SK-N-SH (cell line): ENCODE results near the gene CORT. TPM values are rescaled to one million over a fixed set of nuclear protein-coding genes. Genes with fewer than 3 reads are reported as not detected.

ENCODE experiments used
- CTCF ChIA-PET: fragments of 300-600, 350-600 bp; formaldehyde crosslinking; extraction: SDS; loops from one replicate; lab custom pipeline; 2021; lab: Yijun Ruan, JAX
- POLR2A ChIA-PET: fragments of 350-600 bp; sonication (Branson Sonifier 250); formaldehyde crosslinking; extraction: SDS; loops from one replicate; lab custom pipeline; 2020; ENCODE audit warnings: antibody characterized with exemption, inconsistent platforms; lab: Yijun Ruan, JAX
- DNase-seq: peaks from one replicate; pipeline ENCODE4 v3.0.0; 2012
- H2AFZ ChIP-seq: fragments of 200-600 bp; sonication (generic); 2 replicates; pipeline ENCODE4 v1.8.1; 2016; ENCODE audit warnings: antibody characterized with exemption, mild to moderate bottlenecking, low read depth
- H3F3A ChIP-seq: fragments of 200-600 bp; sonication (generic); replicated peaks from 2 replicates; pipeline ENCODE3; 2016; ENCODE audit warnings: antibody characterized with exemption, mild to moderate bottlenecking; ENCODE audit not compliant: insufficient read depth
- H3K27ac ChIP-seq, 2 experiments: fragments of 200-500 bp in 1 of 2; fragments of 200-600 bp in 1 of 2; sonication (Bioruptor generic) in 1 of 2; sonication (generic), shearing (Covaris generic) in 1 of 2; 2 replicates each; pipeline versions ENCODE4 v1.5.1 to v1.6.1; 2014 to 2016; ENCODE audit warnings: low read depth in 2 of 2, inconsistent platforms in 1 of 2, low read length in 1 of 2, mild to moderate bottlenecking in 1 of 2, mixed read lengths in 1 of 2
- H3K27me3 ChIP-seq: fragments of 200-600 bp; sonication (generic), shearing (Covaris generic); 2 replicates; pipeline ENCODE4 v1.6.1; 2016; ENCODE audit warnings: mixed run types; ENCODE audit not compliant: insufficient read depth
- H3K36me3 ChIP-seq, 2 experiments: fragments of 200-500 bp in 1 of 2; fragments of 200-600 bp in 1 of 2; sonication (Bioruptor generic) in 1 of 2; sonication (generic) in 1 of 2; replicated peaks in 1 of 2; 2 replicates each; pipeline versions ENCODE3 to v1.5.1; 2014 to 2016; ENCODE audit warnings: low read length in 1 of 2, mild to moderate bottlenecking in 1 of 2; ENCODE audit not compliant: insufficient read depth in 2 of 2, control insufficient read depth in 1 of 2
- H3K4me1 ChIP-seq, 2 experiments: fragments of 200-500 bp in 1 of 2; fragments of 200-600 bp in 1 of 2; sonication (Bioruptor generic) in 1 of 2; sonication (generic), shearing (Covaris generic) in 1 of 2; 2 replicates each; pipeline versions ENCODE4 v1.5.1 to v1.6.1; 2014 to 2016; ENCODE audit warnings: low read depth in 1 of 2, low read length in 1 of 2, mixed run types in 1 of 2; ENCODE audit not compliant: insufficient read depth in 2 of 2, control insufficient read depth in 1 of 2
- H3K4me2 ChIP-seq: fragments of 200-600 bp; sonication (generic), shearing (Covaris generic); 2 replicates; pipeline ENCODE4 v1.6.1; 2017; ENCODE audit warnings: mixed run types
- H3K4me3 ChIP-seq, 2 experiments: fragments of 200-500 bp in 1 of 2; fragments of 200-600 bp in 1 of 2; sonication (Bioruptor generic) in 1 of 2; sonication (generic), shearing (Covaris generic) in 1 of 2; 2 replicates each; pipeline versions ENCODE4 v1.5.1 to v1.8.1; 2014 to 2016; ENCODE audit warnings: low read depth in 2 of 2, inconsistent platforms in 1 of 2, low read length in 1 of 2, mild to moderate bottlenecking in 1 of 2, mixed read lengths in 1 of 2, moderate library complexity in 1 of 2
- H3K79me2 ChIP-seq: fragments of 200-600 bp; sonication (generic); 2 replicates; pipeline ENCODE4 v1.8.1; 2017; ENCODE audit warnings: mild to moderate bottlenecking; ENCODE audit not compliant: insufficient read depth
- H3K9ac ChIP-seq: fragments of 200-600 bp; sonication (generic); 2 replicates; pipeline ENCODE4 v1.6.1; 2017; ENCODE audit warnings: mixed run types
- H3K9me2 ChIP-seq: fragments of 200-600 bp; sonication (generic); 2 replicates; pipeline ENCODE4 v1.6.1; 2017; ENCODE audit warnings: mixed run types
- H3K9me3 ChIP-seq: fragments of 200-600 bp; sonication (generic); 2 replicates; pipeline ENCODE4 v1.6.1; 2017; ENCODE audit warnings: mixed run types, mild to moderate bottlenecking, moderate library complexity
- H4K20me1 ChIP-seq: fragments of 200-600 bp; sonication (generic); 2 replicates; pipeline ENCODE4 v1.6.1; 2017; ENCODE audit warnings: mild to moderate bottlenecking, mixed run types; ENCODE audit not compliant: insufficient read depth
- ELF1 ChIP-seq: IDR thresholded peaks from 2 replicates; pipeline ENCODE4 v1.4.0; 2012
- EZH2phosphoT487 ChIP-seq: fragments of 200-600 bp; sonication (generic); IDR thresholded peaks from 2 replicates; pipeline ENCODE4 v1.6.1; 2017; ENCODE audit warnings: low read depth, mixed run types, mild to moderate bottlenecking, antibody characterized with exemption, moderate library complexity, borderline replicate concordance
- FOXJ3 ChIP-seq: sonication (generic); formaldehyde crosslinking; IDR thresholded peaks from 2 replicates; pipeline ENCODE4 v1.5.1; 2020; ENCODE audit warnings: mild to moderate bottlenecking, missing genetic modification reagents
- FOXM1 ChIP-seq: IDR thresholded peaks from 2 replicates; pipeline ENCODE4 v1.4.0; 2012; ENCODE audit warnings: low read depth, mild to moderate bottlenecking
- GABPA ChIP-seq: IDR thresholded peaks from 2 replicates; pipeline ENCODE4 v1.4.0; 2012; ENCODE audit warnings: low read depth, mild to moderate bottlenecking
- MXI1 ChIP-seq: IDR thresholded peaks from 2 replicates; pipeline ENCODE4 v1.6.1; 2012; ENCODE audit warnings: mild to moderate bottlenecking, low read depth, low read length, improper control_type of control experiment
- NRF1 ChIP-seq: IDR thresholded peaks from 2 replicates; pipeline ENCODE4 v1.6.1; 2012; ENCODE audit warnings: low read depth, mild to moderate bottlenecking, low read length
- PBX3 ChIP-seq: IDR thresholded peaks from 2 replicates; pipeline ENCODE4; 2012
- POLR2AphosphoS5 ChIP-seq: IDR thresholded peaks from 2 replicates; pipeline ENCODE4 v1.6.1; 2012; ENCODE audit warnings: low read depth, low read length
- RAD21 ChIP-seq: IDR thresholded peaks from 2 replicates; pipeline ENCODE4 v1.6.1; 2012; ENCODE audit warnings: mild to moderate bottlenecking, low read length
- SMC3 ChIP-seq: IDR thresholded peaks from 2 replicates; pipeline ENCODE4 v1.6.1; 2012; ENCODE audit warnings: low read depth, low read length, improper control_type of control experiment
- TAF1 ChIP-seq: IDR thresholded peaks from 2 replicates; pipeline ENCODE4 v1.6.1; 2012; ENCODE audit warnings: low read depth, mild to moderate bottlenecking, low read length, moderate library complexity, borderline replicate concordance
- TEAD4 ChIP-seq: IDR thresholded peaks from 2 replicates; pipeline ENCODE4 v1.4.0; 2012; ENCODE audit warnings: mild to moderate bottlenecking, borderline replicate concordance; ENCODE audit not compliant: insufficient read depth
- USF1 ChIP-seq: IDR thresholded peaks from 2 replicates; pipeline ENCODE4 v1.4.0; 2012; ENCODE audit warnings: low read depth, borderline replicate concordance
- ZBTB33 ChIP-seq: IDR thresholded peaks from 2 replicates; pipeline ENCODE4 v1.4.0; 2012; ENCODE audit warnings: low read depth, borderline replicate concordance
- WGBS: methylation state at CpG from one replicate; pipeline ENCODE4 v1.1.6; 2017; ENCODE audit warnings: low lambda C conversion rate; 5-methylcytosine and 5-hydroxymethylcytosine counted together
- polyA plus RNA-seq, 3 experiments: library from polyadenylated mRNA; depleted of rRNA; stranded (reverse); fragments of >200 nt; gene quantifications; 2 replicates each; pipeline ENCODE4 v1.2.3, GENCODE V29; 2012

Gene CORT
- polyA plus RNA-seq, 1 of the 3 experiments (the other 2 are of a cell fraction): 0.26 TPM

GRCh38 chr1:10444795-10445397, 4.9 kb upstream of the CORT start:
- H3K36me3 ChIP-seq: peaks cover 0 to 10% of the 10 kb centered on the region in 2 experiments
- H3K9me2 ChIP-seq: no peaks in the 10 kb centered on the region
- CTCF ChIA-PET: interaction anchor here (0.6 to 2.0 kb wide), 3 partner anchors 14 to 50 kb away, joined by 3 to 8 read pairs (median 3); partner anchors contain the start of gene CENPS
- H3K27ac ChIP-seq: no peak overlapping the region
- H3K4me2 ChIP-seq: no peak overlapping the region
- no peaks in the 10 kb centered on the region for H3K79me2 ChIP-seq
- TF ChIP-seq USF1: no peak
- no peak for TF ChIP-seq FOXM1
- TF ChIP-seq POLR2AphosphoS5: no peak
- H3K4me1 ChIP-seq: no peaks in the 10 kb centered on the region
- POLR2A ChIA-PET: no interaction called here
- H3K9me3 ChIP-seq: no peaks in the 10 kb centered on the region
- H3K9ac ChIP-seq: no peak overlapping the region
- no peaks in the 10 kb centered on the region for H3K27me3 ChIP-seq
- no peaks in the 10 kb centered on the region for H4K20me1 ChIP-seq
- H3K4me3 ChIP-seq: no peak overlapping the region
- WGBS: 77% methylated on average over 7 of the region's 7 CpGs
- H3F3A ChIP-seq: no peaks in the 10 kb centered on the region
- H2AFZ ChIP-seq: no peak overlapping the region
- DNase-seq: no peak

GRCh38 chr1:10446790-10447422, 2.9 kb upstream of the CORT start:
- 93% methylated on average over 7 of the region's 7 CpGs for WGBS

More at GRCh38 chr1:10446790-10447422, 2.9 kb upstream of the CORT start:
- no peaks in the 10 kb centered on the region for H3K27me3 ChIP-seq
- no peak overlapping the region for H3K27ac ChIP-seq
- POLR2A ChIA-PET: no interaction called here
- H3K4me1 ChIP-seq: peaks cover 5 to 12% of the 10 kb centered on the region in 2 experiments
- H4K20me1 ChIP-seq: no peaks in the 10 kb centered on the region
- no peak overlapping the region for H3K4me2 ChIP-seq
- peaks cover 0 to 10% of the 10 kb centered on the region in 2 experiments for H3K36me3 ChIP-seq
- no peak overlapping the region for H3K4me3 ChIP-seq
- CTCF ChIA-PET: interaction anchor here (0.6 kb wide), 1 partner anchor 12 kb away, joined by 3 read pairs; no protein-coding TSS in a partner anchor
- no peak for DNase-seq
- H3K79me2 ChIP-seq: no peaks in the 10 kb centered on the region
- peaks cover 13% of the 10 kb centered on the region for H3F3A ChIP-seq
- H3K9ac ChIP-seq: no peak overlapping the region
- no peaks in the 10 kb centered on the region for H3K9me2 ChIP-seq
- H2AFZ ChIP-seq: no peak overlapping the region
- TF ChIP-seq RAD21: no peak
- no peak for TF ChIP-seq ZBTB33
- TF ChIP-seq GABPA: no peak
- TF ChIP-seq ELF1: no peak
- no peak for TF ChIP-seq TEAD4
- TF ChIP-seq SMC3: no peak
- no peak for TF ChIP-seq TAF1
- no peak for TF ChIP-seq POLR2AphosphoS5
- no peak for TF ChIP-seq FOXJ3 (CRISPR knock-in tag)
- TF ChIP-seq NRF1: no peak
- no peak for TF ChIP-seq PBX3
- TF ChIP-seq EZH2phosphoT487: no peak
- TF ChIP-seq MXI1: no peak
- H3K9me3 ChIP-seq: no peaks in the 10 kb centered on the region
